Prostate gland (tissue), 2 donors: ENCODE measurements around the gene SELENOW.

Experiments used
- CTCF ChIP-seq, 4 experiments: fragments of 200-600 bp in 2 of 4; fragments of 450-650 bp in 2 of 4; sonication (generic) in 2 of 4; IDR thresholded peaks; 1 replicate in 3 of 4; 2 replicates in 1 of 4; pipeline ENCODE4 v1.5.1; 2016 to 2019; ENCODE audit warnings: antibody characterized with exemption in 4 of 4, mild to moderate bottlenecking in 2 of 4, moderate library complexity in 2 of 4
- POLR2A ChIP-seq: fragments of 450-650 bp; IDR thresholded peaks from one replicate; pipeline ENCODE4 v1.6.1; 2016; ENCODE audit warnings: antibody characterized with exemption, mild to moderate bottlenecking

GRCh38 chr19:47813304-47813994, 34.9 kb downstream of the SELENOW start:
- TF ChIP-seq CTCF (IDR thresholded peaks at IDR 0.05), result peak in 3 of 4 experiments; percentile 14 to 54 (median 22)
- no peak for TF ChIP-seq POLR2A
